Loucy (cell line): ENCODE data around the gene LRRC46.

Experiments
- H2AFZ ChIP-seq: fragments of 200-600 bp; sonication (generic); 2 replicates; pipeline ENCODE4 v1.6.0; 2016; ENCODE audit warnings: antibody characterized with exemption, mild to moderate bottlenecking, low read length, moderate library complexity
- H3F3A ChIP-seq: fragments of 200-600 bp; 2 replicates; pipeline ENCODE4 v1.6.0; 2016; ENCODE audit warnings: antibody characterized with exemption, low read depth, mild to moderate bottlenecking
- H3K27me3 ChIP-seq: fragments of 200-600 bp; sonication (generic); 2 replicates; pipeline ENCODE4 v1.6.1; 2014; ENCODE audit warnings: low read length, mild to moderate bottlenecking; ENCODE audit not compliant: insufficient read depth, poor library complexity, severe bottlenecking
- H3K36me3 ChIP-seq: fragments of 200-600 bp; sonication (generic); 2 replicates; pipeline ENCODE4 v1.6.1; 2016; ENCODE audit warnings: low read length; ENCODE audit not compliant: insufficient read depth
- H3K4me1 ChIP-seq: fragments of 200-600 bp; sonication (generic); 2 replicates; pipeline ENCODE4 v1.5.1; 2014; ENCODE audit warnings: low read length, mild to moderate bottlenecking; ENCODE audit not compliant: insufficient read depth, poor library complexity, severe bottlenecking
- H3K4me2 ChIP-seq: fragments of 200-600 bp; sonication (generic); 2 replicates; pipeline ENCODE4 v1.6.0; 2014; ENCODE audit warnings: antibody characterized with exemption, low read length, low read depth, mild to moderate bottlenecking; ENCODE audit not compliant: poor library complexity, severe bottlenecking
- H3K4me3 ChIP-seq: fragments of 200-600 bp; sonication (generic); 2 replicates; pipeline ENCODE4 v1.5.1; 2014; ENCODE audit warnings: low read length, mild to moderate bottlenecking, mixed read lengths; ENCODE audit not compliant: poor library complexity, severe bottlenecking
- H3K79me2 ChIP-seq: fragments of 200-600 bp; sonication (generic); 2 replicates; pipeline ENCODE4 v1.6.1; 2014; ENCODE audit warnings: low read length; ENCODE audit not compliant: insufficient read depth
- H3K9ac ChIP-seq: fragments of 200-600 bp; sonication (generic); 2 replicates; pipeline ENCODE4 v1.6.0; 2014; ENCODE audit warnings: mild to moderate bottlenecking, low read depth, low read length, moderate library complexity; ENCODE audit not compliant: poor library complexity, severe bottlenecking
- H3K9me2 ChIP-seq: fragments of 200-600 bp; sonication (generic); replicated peaks from 2 replicates; pipeline ENCODE4 v1.6.1; 2016; ENCODE audit warnings: low read depth, low read length, mixed read lengths
- H3K9me3 ChIP-seq: fragments of 200-600 bp; sonication (generic); 2 replicates; pipeline ENCODE4 v1.6.1; 2014; ENCODE audit warnings: mild to moderate bottlenecking, antibody characterized with exemption, low read length, low read depth; ENCODE audit not compliant: insufficient read depth
- H4K20me1 ChIP-seq: fragments of 200-600 bp; sonication (generic); 2 replicates; pipeline ENCODE4 v1.6.0; 2014; ENCODE audit warnings: antibody characterized with exemption, low read length, mild to moderate bottlenecking; ENCODE audit not compliant: insufficient read depth, poor library complexity, severe bottlenecking
- EZH2phosphoT487 ChIP-seq: fragments of 200-600 bp; IDR thresholded peaks from 2 replicates; pipeline ENCODE4 v1.6.1; 2018; ENCODE audit warnings: antibody characterized with exemption, mild to moderate bottlenecking, moderate library complexity, borderline replicate concordance
- TF ChIP-seq, protein P1 (sequence below): fragments of 200-600 bp; sonication (generic); conservative IDR thresholded peaks from 2 replicates; pipeline ENCODE4 v1.5.1; 2014; ENCODE audit warnings: mild to moderate bottlenecking, antibody characterized with exemption, low read length

LRRC46 gene

DNA sequence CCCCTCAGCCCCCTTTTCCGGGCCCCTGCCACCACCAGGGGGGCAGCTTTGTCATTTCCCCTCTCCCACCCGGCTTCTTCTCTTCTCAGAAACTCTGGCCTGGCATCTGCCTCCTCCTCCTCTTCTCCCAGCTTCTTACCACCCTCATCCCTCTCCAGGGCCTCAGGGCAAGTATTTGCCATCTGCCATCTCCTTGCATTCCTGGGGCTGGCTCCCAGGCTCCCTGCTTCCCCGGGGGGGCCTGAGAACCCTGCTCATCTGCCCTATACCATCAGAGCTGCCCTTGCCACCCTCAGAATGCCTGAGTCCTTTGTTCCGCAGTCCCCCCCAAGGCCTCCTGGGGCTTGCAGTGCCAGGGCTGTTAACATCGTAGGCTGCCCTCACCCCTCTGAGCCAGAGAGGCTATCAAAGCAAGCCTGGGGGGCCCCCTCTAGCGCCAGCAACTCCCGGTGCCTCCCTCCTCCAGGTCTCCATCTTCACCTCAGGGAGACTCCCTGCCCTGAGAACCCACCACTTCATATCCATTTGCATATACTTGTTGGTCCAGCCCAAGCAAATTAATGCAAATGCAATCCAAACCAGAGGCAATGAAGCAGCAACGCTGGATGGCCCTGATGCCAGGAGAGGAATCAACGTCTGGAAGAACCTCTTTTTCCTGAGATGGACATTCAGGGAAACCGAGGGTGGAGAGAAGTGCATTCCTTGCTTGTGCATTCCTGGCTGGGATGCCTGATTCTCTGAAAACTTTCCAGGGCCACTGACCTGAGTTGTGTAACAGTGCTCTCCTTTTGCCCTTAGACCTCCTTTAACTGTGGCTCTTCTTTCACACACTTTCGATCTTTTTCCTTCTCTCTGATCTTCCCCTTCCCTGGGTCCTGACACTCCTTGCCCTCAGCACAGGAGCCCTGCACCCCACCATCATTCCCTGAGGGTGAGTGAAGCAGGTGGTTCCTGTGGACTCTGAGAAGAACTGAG is 43.8 kb downstream of the LRRC46 start:
- Histone ChIP-seq H3K4me3 (no peak overlapping the region), H3F3A (no peaks in the 10 kb centered on the region), H2AFZ (no peak overlapping the region), H4K20me1 (no peaks in the 10 kb centered on the region), H3K4me1 (no peaks in the 10 kb centered on the region), H3K36me3 (no peaks in the 10 kb centered on the region), H3K9me3 (no peaks in the 10 kb centered on the region), H3K79me2 (no peaks in the 10 kb centered on the region), H3K27me3 (no peaks in the 10 kb centered on the region), H3K9me2 (no peaks in the 10 kb centered on the region), H3K4me2 (no peak overlapping the region), H3K9ac (no peak overlapping the region)
- TF ChIP-seq, protein P1, sequence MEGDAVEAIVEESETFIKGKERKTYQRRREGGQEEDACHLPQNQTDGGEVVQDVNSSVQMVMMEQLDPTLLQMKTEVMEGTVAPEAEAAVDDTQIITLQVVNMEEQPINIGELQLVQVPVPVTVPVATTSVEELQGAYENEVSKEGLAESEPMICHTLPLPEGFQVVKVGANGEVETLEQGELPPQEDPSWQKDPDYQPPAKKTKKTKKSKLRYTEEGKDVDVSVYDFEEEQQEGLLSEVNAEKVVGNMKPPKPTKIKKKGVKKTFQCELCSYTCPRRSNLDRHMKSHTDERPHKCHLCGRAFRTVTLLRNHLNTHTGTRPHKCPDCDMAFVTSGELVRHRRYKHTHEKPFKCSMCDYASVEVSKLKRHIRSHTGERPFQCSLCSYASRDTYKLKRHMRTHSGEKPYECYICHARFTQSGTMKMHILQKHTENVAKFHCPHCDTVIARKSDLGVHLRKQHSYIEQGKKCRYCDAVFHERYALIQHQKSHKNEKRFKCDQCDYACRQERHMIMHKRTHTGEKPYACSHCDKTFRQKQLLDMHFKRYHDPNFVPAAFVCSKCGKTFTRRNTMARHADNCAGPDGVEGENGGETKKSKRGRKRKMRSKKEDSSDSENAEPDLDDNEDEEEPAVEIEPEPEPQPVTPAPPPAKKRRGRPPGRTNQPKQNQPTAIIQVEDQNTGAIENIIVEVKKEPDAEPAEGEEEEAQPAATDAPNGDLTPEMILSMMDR, result no peak
- TF ChIP-seq EZH2phosphoT487, result no peak

GRCh38 chr17:47877368-47878034 is 46.0 kb downstream of the LRRC46 start:
- Histone ChIP-seq H2AFZ (no peak overlapping the region), H4K20me1 (no peaks in the 10 kb centered on the region), H3K36me3 (no peaks in the 10 kb centered on the region), H3K4me3 (no peak overlapping the region), H3K27me3 (no peaks in the 10 kb centered on the region), H3K9ac (no peak overlapping the region), H3K9me3 (no peaks in the 10 kb centered on the region), H3K9me2 (no peaks in the 10 kb centered on the region), H3K79me2 (no peaks in the 10 kb centered on the region), H3K4me2 (no peak overlapping the region), H3K4me1 (no peaks in the 10 kb centered on the region), H3F3A (no peaks in the 10 kb centered on the region)
- TF ChIP-seq EZH2phosphoT487, result no peak
- TF ChIP-seq, protein P1, result no peak

- Histone ChIP-seq H2AFZ (no peak overlapping the region), H3K4me2 (no peak overlapping the region), H4K20me1 (no peaks in the 10 kb centered on the region), H3K9me3 (no peaks in the 10 kb centered on the region), H3K4me3 (no peak overlapping the region), H3K27me3 (no peaks in the 10 kb centered on the region), H3K36me3 (no peaks in the 10 kb centered on the region), H3K9ac (no peak overlapping the region), H3K79me2 (no peaks in the 10 kb centered on the region), H3K9me2 (no peaks in the 10 kb centered on the region), H3F3A (no peaks in the 10 kb centered on the region), H3K4me1 (no peaks in the 10 kb centered on the region)
- TF ChIP-seq, protein P1, result no peak
- TF ChIP-seq EZH2phosphoT487, result no peak
These were observed 46.9 kb downstream of the LRRC46 start for GRCh38 chr17:47878203-47879027.
